ENCODE data around the gene NEUROD6. TPM values are rescaled to one million over a fixed set of nuclear protein-coding genes. Genes with fewer than 3 reads are reported as not detected.

Gene NEUROD6
- not detected in 2 replicates for total RNA-seq

DNA sequence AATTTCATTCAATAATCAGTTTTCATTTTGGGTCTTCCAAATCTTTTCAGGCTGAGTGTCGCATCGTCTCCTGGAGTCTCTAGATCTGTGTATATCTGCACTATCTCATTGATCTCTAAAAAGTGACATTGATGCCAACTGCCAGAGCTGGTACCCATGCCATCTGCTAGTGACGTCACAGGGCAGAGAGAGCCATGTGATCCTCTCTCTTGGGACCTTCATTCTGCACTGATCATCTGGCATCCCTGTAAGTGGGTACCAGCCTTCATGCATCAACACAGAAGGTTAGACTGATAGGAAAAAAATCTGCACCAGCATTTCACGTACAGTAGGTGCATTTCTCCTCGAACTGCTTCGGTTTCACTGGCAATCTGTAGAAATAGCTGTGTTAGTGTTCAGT is at the start of gene NEUROD6:
Gene NEUROD6, minus strand, starts transcription at position 124 of the 400 bp plus-strand sequence. CDS start 1,458 bp downstream, outside the sequence.
- H3K4me3 ChIP-seq (ENCODE audit: low read depth, low read length), result no peak within 1 kb of the TSS
- DNase-seq (ENCODE audit: low read depth), result no peak
- TF ChIP-seq, protein P1, sequence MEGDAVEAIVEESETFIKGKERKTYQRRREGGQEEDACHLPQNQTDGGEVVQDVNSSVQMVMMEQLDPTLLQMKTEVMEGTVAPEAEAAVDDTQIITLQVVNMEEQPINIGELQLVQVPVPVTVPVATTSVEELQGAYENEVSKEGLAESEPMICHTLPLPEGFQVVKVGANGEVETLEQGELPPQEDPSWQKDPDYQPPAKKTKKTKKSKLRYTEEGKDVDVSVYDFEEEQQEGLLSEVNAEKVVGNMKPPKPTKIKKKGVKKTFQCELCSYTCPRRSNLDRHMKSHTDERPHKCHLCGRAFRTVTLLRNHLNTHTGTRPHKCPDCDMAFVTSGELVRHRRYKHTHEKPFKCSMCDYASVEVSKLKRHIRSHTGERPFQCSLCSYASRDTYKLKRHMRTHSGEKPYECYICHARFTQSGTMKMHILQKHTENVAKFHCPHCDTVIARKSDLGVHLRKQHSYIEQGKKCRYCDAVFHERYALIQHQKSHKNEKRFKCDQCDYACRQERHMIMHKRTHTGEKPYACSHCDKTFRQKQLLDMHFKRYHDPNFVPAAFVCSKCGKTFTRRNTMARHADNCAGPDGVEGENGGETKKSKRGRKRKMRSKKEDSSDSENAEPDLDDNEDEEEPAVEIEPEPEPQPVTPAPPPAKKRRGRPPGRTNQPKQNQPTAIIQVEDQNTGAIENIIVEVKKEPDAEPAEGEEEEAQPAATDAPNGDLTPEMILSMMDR (conservative IDR thresholded peaks at IDR 0.05; ENCODE audit: low read depth, low read length), result no peak

GRCh38 chr7:31384466-31384865 is 43.9 kb upstream of the NEUROD6 start:
- no peak for DNase-seq (ENCODE audit: low read depth)
- TF ChIP-seq, protein P1 (conservative IDR thresholded peaks at IDR 0.05; ENCODE audit: low read depth, low read length), result no peak
- H3K4me3 ChIP-seq (ENCODE audit: low read depth, low read length), result no peak overlapping the region

- no peak for DNase-seq (ENCODE audit: low read depth)
- H3K4me3 ChIP-seq (ENCODE audit: low read depth, low read length), result no peak overlapping the region
- TF ChIP-seq, protein P1 (conservative IDR thresholded peaks at IDR 0.05; ENCODE audit: low read depth, low read length), result no peak
Observed at GRCh38 chr7:31382722-31383121, 42.2 kb upstream of the NEUROD6 start.

GRCh38 chr7:31373337-31374289 is 33.1 kb upstream of the NEUROD6 start:
- DNase-seq (ENCODE audit: low read depth), result peak; percentile 12
- TF ChIP-seq, protein P1 (conservative IDR thresholded peaks at IDR 0.05; ENCODE audit: low read depth, low read length), result peak; percentile 89
- no peak overlapping the region for H3K4me3 ChIP-seq (ENCODE audit: low read depth, low read length)

DNA sequence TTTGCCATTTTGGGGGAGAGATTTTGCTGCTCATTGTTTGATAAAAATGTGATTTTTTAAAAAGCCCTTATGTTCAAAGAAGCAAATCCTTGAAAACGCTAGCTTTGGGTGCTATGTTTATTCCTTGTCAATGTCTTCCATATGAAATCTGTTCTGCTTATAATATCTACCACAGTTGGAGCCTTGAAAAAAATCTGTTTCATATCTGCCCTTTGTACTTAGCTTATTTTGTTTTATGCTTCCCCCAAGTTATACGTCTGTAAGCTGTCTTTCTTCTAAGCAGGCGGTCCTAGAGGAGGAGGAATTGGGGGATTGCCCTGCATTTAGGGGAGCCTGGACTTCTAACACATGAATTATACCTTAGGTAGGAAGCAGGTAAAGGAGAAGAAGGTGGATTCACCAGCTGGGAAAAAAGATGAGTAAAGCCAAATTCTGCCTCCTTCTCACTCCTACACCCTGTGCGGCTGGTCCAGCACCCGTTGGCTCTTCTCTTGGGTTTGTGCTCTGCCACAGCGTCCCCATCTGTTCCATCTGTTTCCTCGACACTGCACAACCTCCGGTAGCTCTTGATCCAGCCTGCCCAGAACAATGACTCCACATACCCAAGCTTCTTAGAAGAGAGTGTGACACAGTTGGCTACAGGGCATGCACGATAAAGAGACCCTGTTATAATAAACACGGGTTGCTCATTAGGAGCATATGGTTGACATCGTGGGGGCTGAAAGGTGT is 31.9 kb upstream of the NEUROD6 start:
- no peak overlapping the region for H3K4me3 ChIP-seq (ENCODE audit: low read depth, low read length)
- DNase-seq (ENCODE audit: low read depth), result no peak
- TF ChIP-seq, protein P1 (conservative IDR thresholded peaks at IDR 0.05; ENCODE audit: low read depth, low read length), result no peak

- TF ChIP-seq, protein P1 (conservative IDR thresholded peaks at IDR 0.05; ENCODE audit: low read depth, low read length), result no peak
Observed at GRCh38 chr7:31371621-31372020, 31.1 kb upstream of the NEUROD6 start.

More at GRCh38 chr7:31371621-31372020, 31.1 kb upstream of the NEUROD6 start:
- no peak for DNase-seq (ENCODE audit: low read depth)
- no peak overlapping the region for H3K4me3 ChIP-seq (ENCODE audit: low read depth, low read length)

Measured in epithelial cell of proximal tubule (primary cell).